Activated CD4-positive, alpha-beta T cell treated with anti-CD3 and anti-CD28 coated beads, Interleukin-2, amount 10 ng/mL, durations not matched to agents 24 days and 14 days (primary cell): ENCODE measurements around the gene RAP1A. TPM values are rescaled to one million over a fixed set of nuclear protein-coding genes. Genes with fewer than 3 reads are reported as not detected.
A peak's percentile ranks its signal among the peaks of the same experiment; 100 is the strongest.

Source experiments
- DNase-seq: peaks from one replicate; pipeline ENCODE4 v3.0.0; 2022
- H3K27ac Mint-ChIP-seq: one replicate; pipeline ENCODE4 v1.8.0; 2022; ENCODE audit warnings: mild to moderate bottlenecking, mixed read lengths
- H3K27me3 Mint-ChIP-seq: one replicate; pipeline ENCODE4 v1.8.0; 2022; ENCODE audit warnings: mixed read lengths
- H3K36me3 Mint-ChIP-seq: one replicate; pipeline ENCODE4 v1.8.0; 2022; ENCODE audit warnings: low read depth, mild to moderate bottlenecking, mixed read lengths
- H3K4me1 Mint-ChIP-seq: one replicate; pipeline ENCODE4 v1.8.0; 2021; ENCODE audit warnings: mixed read lengths
- H3K4me3 Mint-ChIP-seq: one replicate; pipeline ENCODE4 v1.8.0; 2022; ENCODE audit warnings: mild to moderate bottlenecking, moderate library complexity, mixed read lengths
- H3K9me3 Mint-ChIP-seq: one replicate; pipeline ENCODE4 v1.8.0; 2021; ENCODE audit warnings: mixed read lengths
- intact Hi-C: fragments of 100-400 bp; cut with micrococcal nuclease; formaldehyde crosslinking; loops from one replicate; pipeline ENCODE4 v1.15.1; 2023
- total RNA-seq: library from RNA; stranded (reverse); gene quantifications from 2 replicates; pipeline ENCODE4 v1.2.3, GENCODE V29; 2022

The RAP1A gene
- total RNA-seq, 1 donor from 2014 or later = 306 TPM

- Mint-ChIP-seq H3K27me3 (no peaks in the 10 kb centered on the region), H3K4me1 (peaks cover 7% of the 10 kb centered on the region), H3K4me3 (no peak overlapping the region), H3K27ac (no peak overlapping the region), H3K36me3 (no peaks in the 10 kb centered on the region), H3K9me3 (no peaks in the 10 kb centered on the region)
- intact Hi-C loops = no loop called here
- no peak for DNase-seq
These were observed 109.8 kb downstream of the RAP1A start for GRCh38 chr1:111729271-111729921.

- H3K36me3 Mint-ChIP-seq = no peaks in the 10 kb centered on the region
- no peak overlapping the region for H3K4me3 Mint-ChIP-seq
- H3K27ac Mint-ChIP-seq = no peak overlapping the region
- no peaks in the 10 kb centered on the region for H3K27me3 Mint-ChIP-seq
- intact Hi-C loops = no loop called here
- DNase-seq = no peak
- no peaks in the 10 kb centered on the region for H3K9me3 Mint-ChIP-seq
- peaks cover 7% of the 10 kb centered on the region for H3K4me1 Mint-ChIP-seq
These were observed 110.5 kb downstream of the RAP1A start for GRCh38 chr1:111729946-111730681.

GRCh38 chr1:111730706-111731105, 111.1 kb downstream of the RAP1A start:
- no peaks in the 10 kb centered on the region for H3K27me3 Mint-ChIP-seq
- peaks cover 7% of the 10 kb centered on the region for H3K4me1 Mint-ChIP-seq
- no peaks in the 10 kb centered on the region for H3K36me3 Mint-ChIP-seq
- no peak for DNase-seq
- no peak overlapping the region for H3K4me3 Mint-ChIP-seq
- H3K27ac Mint-ChIP-seq = no peak overlapping the region
- H3K9me3 Mint-ChIP-seq = no peaks in the 10 kb centered on the region
- intact Hi-C loops = no loop called here

GRCh38 chr1:111731956-111732355, 112.4 kb downstream of the RAP1A start:
- intact Hi-C loops = no loop called here
- H3K36me3 Mint-ChIP-seq = no peaks in the 10 kb centered on the region
- H3K9me3 Mint-ChIP-seq = no peaks in the 10 kb centered on the region
- H3K27ac Mint-ChIP-seq = no peak overlapping the region
- H3K4me1 Mint-ChIP-seq = peaks cover 7% of the 10 kb centered on the region
- DNase-seq = no peak
- no peak overlapping the region for H3K4me3 Mint-ChIP-seq
- H3K27me3 Mint-ChIP-seq = peaks cover 2% of the 10 kb centered on the region

GRCh38 chr1:111732718-111733117, 113.1 kb downstream of the RAP1A start:
- Mint-ChIP-seq H3K27ac (no peak overlapping the region), H3K4me1 (peaks cover 13% of the 10 kb centered on the region), H3K9me3 (no peaks in the 10 kb centered on the region), H3K36me3 (no peaks in the 10 kb centered on the region), H3K4me3 (no peak overlapping the region), H3K27me3 (peaks cover 9% of the 10 kb centered on the region)
- intact Hi-C loops = no loop called here
- no peak for DNase-seq

GRCh38 chr1:111733183-111733991, 113.8 kb downstream of the RAP1A start:
- DNase-seq = no peak
- intact Hi-C loops = no loop called here
- peaks cover 17% of the 10 kb centered on the region for H3K4me1 Mint-ChIP-seq
- no peaks in the 10 kb centered on the region for H3K36me3 Mint-ChIP-seq
- peaks cover 12% of the 10 kb centered on the region for H3K27me3 Mint-ChIP-seq
- no peak overlapping the region for H3K4me3 Mint-ChIP-seq
- H3K27ac Mint-ChIP-seq = peak overlapping the region; percentile 7
- no peaks in the 10 kb centered on the region for H3K9me3 Mint-ChIP-seq

- no peak overlapping the region for H3K27ac Mint-ChIP-seq
These were observed 114.4 kb downstream of the RAP1A start for GRCh38 chr1:111733992-111734341.

GRCh38 chr1:111734426-111734825, 114.8 kb downstream of the RAP1A start:
- H3K9me3 Mint-ChIP-seq = no peaks in the 10 kb centered on the region
- no peak overlapping the region for H3K4me3 Mint-ChIP-seq
- intact Hi-C loops = no loop called here
- no peaks in the 10 kb centered on the region for H3K36me3 Mint-ChIP-seq
- H3K4me1 Mint-ChIP-seq = peaks cover 20% of the 10 kb centered on the region
- no peak overlapping the region for H3K27ac Mint-ChIP-seq
- peaks cover 15% of the 10 kb centered on the region for H3K27me3 Mint-ChIP-seq
- no peak for DNase-seq

More at GRCh38 chr1:111733992-111734341, 114.4 kb downstream of the RAP1A start:
- H3K9me3 Mint-ChIP-seq = no peaks in the 10 kb centered on the region
- intact Hi-C loops = no loop called here
- H3K27me3 Mint-ChIP-seq = peaks cover 15% of the 10 kb centered on the region
- H3K4me1 Mint-ChIP-seq = peaks cover 20% of the 10 kb centered on the region
- H3K36me3 Mint-ChIP-seq = no peaks in the 10 kb centered on the region
- H3K4me3 Mint-ChIP-seq = no peak overlapping the region
- DNase-seq = no peak

GRCh38 chr1:111734856-111735255, 115.3 kb downstream of the RAP1A start:
- Mint-ChIP-seq H3K4me3 (no peak overlapping the region), H3K27ac (no peak overlapping the region), H3K27me3 (peaks cover 17% of the 10 kb centered on the region), H3K36me3 (no peaks in the 10 kb centered on the region), H3K9me3 (no peaks in the 10 kb centered on the region), H3K4me1 (peaks cover 21% of the 10 kb centered on the region)
- intact Hi-C loops = loop anchor here (5.0 kb wide), 1 partner anchor 1098 kb away; no protein-coding TSS in a partner anchor
- DNase-seq = no peak

GRCh38 chr1:111735321-111735720, 115.7 kb downstream of the RAP1A start:
- Mint-ChIP-seq H3K9me3 (no peaks in the 10 kb centered on the region), H3K36me3 (no peaks in the 10 kb centered on the region), H3K4me3 (no peak overlapping the region), H3K27me3 (peaks cover 19% of the 10 kb centered on the region), H3K4me1 (peaks cover 22% of the 10 kb centered on the region), H3K27ac (no peak overlapping the region)
- DNase-seq = no peak
- intact Hi-C loops = loop anchor here (5.0 kb wide), 1 partner anchor 1098 kb away; no protein-coding TSS in a partner anchor

GRCh38 chr1:111735858-111736544, 116.4 kb downstream of the RAP1A start:
- no peaks in the 10 kb centered on the region for H3K36me3 Mint-ChIP-seq
- intact Hi-C loops = loop anchor here (5.0 kb wide), 1 partner anchor 1099 kb away; no protein-coding TSS in a partner anchor
- H3K27me3 Mint-ChIP-seq = peaks cover 26% of the 10 kb centered on the region
- no peak overlapping the region for H3K4me3 Mint-ChIP-seq
- H3K27ac Mint-ChIP-seq = no peak overlapping the region
- peaks cover 28% of the 10 kb centered on the region for H3K4me1 Mint-ChIP-seq
- no peaks in the 10 kb centered on the region for H3K9me3 Mint-ChIP-seq
- no peak for DNase-seq

- H3K27ac Mint-ChIP-seq = no peak overlapping the region
- H3K4me3 Mint-ChIP-seq = peak overlapping the region; percentile 96
- intact Hi-C loops = loop anchor here (5.0 kb wide), 1 partner anchor 1099 kb away; no protein-coding TSS in a partner anchor
- peaks cover 28% of the 10 kb centered on the region for H3K4me1 Mint-ChIP-seq
- H3K36me3 Mint-ChIP-seq = no peaks in the 10 kb centered on the region
- peaks cover 33% of the 10 kb centered on the region for H3K27me3 Mint-ChIP-seq
- no peaks in the 10 kb centered on the region for H3K9me3 Mint-ChIP-seq
- no peak for DNase-seq
These were observed 117.1 kb downstream of the RAP1A start for GRCh38 chr1:111736548-111737215.
